ENCODE data around the gene EPB41.

- TF ChIP-seq CTCF (IDR thresholded peaks at IDR 0.05): no peak
- TF ChIP-seq POLR2A (IDR thresholded peaks at IDR 0.05): no peak
Observed at GRCh38 chr1:28917757-28918118, 3.4 kb downstream of the EPB41 start.

Measured in Peyer's patch (tissue), 4 donors.